GM10847 (cell line): ENCODE results near the gene SEMA3E.

Experiments used
- POLR2A ChIP-seq: IDR thresholded peaks from 2 replicates; pipeline ENCODE4 v1.6.1; 2011; ENCODE audit not compliant: insufficient read length; ENCODE audit errors: extremely low read depth

SEMA3E gene

DNA sequence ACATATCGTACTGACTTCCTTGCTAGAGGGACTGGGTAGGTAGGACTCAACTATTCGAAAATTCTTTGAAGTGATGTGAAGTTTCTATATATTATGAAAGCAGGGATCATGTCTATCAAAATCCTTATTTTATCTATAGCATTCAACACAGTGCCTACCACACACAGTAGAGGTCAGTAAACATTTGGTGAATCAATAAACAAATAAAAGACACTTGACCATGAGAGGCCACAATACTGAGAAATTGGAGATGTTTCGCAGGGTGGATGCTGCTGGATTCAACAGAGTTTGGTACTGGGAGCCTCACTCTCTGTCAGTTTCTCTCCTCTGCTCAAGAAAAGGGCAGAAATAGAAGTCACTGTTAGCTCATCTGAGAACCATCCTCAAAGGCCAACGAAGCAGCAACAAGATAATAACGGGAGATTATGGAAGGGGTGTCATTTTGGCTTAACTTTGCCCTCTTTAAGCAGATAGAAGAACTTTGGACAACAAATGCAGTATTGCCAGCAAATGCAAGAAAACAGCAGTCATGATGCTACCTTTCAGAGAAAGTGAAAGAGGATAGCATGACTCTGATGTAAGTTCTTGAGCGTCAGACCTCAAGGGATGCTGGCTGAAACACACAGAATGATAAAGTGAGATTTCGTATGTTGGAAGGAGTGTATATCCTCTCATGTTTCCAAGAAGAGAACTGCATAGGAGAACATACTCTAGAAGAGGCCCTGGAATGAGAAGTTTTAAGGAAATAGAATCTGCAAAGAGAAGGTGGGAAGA lies 107.6 kb downstream of the SEMA3E start:
- TF ChIP-seq POLR2A, result no peak

DNA sequence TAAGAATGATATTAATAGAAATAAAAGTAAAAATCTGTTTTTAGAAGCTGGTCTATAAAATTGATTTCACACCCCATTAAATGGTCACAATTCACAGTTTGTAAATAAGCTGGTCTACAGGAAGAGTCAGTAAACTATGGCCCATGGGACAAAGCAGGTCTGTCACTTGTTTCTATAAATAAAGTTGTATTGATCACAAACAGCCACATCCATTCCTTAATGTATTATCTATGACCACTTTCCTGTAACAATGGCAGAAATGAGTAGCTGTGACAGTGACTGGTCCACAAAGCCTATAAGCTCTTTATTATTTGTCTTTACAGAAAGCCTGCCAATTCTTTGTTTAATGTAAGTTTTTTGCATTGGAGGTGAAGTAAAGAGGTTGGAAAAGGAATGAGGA lies 114.5 kb downstream of the SEMA3E start:
- TF ChIP-seq POLR2A, result no peak

DNA sequence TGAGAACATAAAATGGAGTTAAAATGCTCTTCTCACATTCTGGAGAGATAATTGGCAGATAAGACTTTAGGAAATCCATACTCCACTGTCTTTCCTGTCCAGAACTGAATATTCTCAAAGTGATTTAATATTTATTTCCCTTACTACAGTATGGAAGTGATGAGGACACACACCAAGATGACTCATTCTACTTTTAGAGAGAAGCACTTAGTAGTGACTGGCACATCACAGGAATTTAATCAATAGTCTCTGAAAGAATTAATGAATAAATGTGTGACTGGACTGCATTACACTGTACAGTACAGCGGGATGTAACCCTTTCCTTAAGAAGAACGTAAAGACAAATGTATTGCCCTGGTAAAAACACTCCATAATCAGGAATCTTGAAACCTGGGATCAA lies 116.7 kb downstream of the SEMA3E start:
- no peak for TF ChIP-seq POLR2A

DNA sequence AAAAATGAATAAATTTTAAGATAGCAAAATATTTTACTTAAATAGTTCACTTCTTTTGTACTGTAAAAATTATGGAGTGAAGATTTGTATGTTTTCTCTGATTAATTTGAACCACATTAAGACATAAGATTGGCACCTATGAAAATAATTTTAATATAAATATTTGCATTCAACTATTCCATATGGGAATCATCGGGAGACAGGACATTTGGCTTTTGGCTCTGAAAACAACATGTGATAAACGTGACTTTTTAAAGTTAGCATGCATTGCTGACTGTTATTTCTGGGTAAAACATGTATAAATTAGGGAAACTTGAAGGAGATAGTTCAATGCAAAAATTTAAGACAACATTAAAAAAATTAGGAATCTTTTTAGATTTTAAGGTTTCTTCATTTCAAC lies 117.2 kb downstream of the SEMA3E start:
- no peak for TF ChIP-seq POLR2A

DNA sequence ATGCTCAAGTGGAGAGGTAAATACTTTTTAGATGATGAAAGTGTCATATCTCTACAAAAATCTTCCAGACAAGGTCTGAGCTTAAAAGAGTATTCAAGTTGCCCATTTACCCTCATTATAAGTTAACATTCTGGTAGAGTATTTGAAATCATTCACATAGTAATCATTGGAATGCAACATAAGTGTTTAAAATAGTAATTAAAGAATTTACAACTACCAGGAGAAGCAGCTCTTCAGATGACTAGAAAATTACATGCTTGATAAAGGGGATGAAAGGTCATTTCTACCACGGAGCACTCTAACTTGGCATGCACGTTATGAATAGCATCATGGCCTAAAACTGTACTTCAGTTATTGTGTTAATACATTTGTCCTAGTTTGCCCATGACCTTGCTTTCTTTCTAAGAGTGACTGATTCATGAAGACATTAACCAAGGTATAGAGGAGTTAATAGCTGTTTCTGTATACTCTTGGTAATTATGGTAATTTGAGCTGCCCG lies 120.0 kb downstream of the SEMA3E start:
- TF ChIP-seq POLR2A, result no peak

DNA sequence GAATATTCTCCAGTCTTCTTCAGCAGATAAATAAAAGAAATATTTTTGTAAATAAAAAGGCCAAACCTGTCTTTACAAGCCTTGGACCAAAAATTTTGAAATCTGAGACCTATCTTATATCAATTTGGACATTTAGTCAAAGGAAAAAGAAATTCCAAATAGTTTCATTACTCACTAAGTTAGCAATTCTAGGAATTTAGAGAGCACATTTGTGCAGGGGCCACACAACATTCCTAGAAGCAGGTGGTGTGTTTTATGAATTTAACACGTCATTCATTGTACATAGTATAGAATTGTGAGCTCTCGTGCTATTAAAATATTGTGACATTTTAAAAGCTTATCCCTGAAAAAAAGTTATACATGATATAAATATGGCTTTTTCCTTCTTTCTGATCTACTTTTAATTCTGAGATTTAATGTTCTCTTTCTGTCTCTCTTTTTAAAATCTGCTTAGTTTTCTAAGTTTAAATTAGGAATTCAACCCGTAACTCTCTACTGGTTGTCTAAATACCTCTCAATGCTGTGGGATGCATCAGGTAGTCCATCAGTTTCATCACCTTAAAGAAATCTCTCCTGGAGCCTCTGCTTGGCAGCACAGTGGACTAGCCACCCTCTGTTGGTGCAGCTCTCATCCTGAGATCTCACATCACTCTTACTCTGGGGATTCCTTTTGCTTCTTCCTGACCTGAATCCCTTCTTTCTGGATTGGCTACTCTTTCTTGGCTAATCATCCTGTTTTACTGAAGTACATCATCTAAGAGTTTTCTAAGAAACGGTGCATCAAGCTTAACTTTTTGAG lies 124.5 kb downstream of the SEMA3E start:
- TF ChIP-seq POLR2A, result no peak

DNA sequence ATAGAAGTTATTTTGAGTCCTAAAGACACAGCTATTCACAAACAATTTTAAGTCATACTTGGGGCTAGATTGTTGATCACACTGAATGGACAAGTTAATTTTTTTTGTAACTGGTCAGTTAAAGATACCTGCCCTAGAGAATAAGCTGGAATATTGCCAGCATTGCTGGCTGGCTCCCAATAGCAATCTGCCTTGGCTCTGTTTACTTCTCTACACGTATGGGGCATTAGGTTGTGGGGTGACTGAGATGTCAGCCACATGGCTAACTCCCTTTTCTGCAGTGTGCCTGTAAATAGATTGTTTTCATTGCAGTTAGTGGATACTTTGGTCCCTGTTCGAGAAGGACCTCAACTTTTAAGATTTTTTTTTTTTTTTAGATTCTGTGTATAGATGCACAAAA lies 128.2 kb downstream of the SEMA3E start:
- no peak for TF ChIP-seq POLR2A

DNA sequence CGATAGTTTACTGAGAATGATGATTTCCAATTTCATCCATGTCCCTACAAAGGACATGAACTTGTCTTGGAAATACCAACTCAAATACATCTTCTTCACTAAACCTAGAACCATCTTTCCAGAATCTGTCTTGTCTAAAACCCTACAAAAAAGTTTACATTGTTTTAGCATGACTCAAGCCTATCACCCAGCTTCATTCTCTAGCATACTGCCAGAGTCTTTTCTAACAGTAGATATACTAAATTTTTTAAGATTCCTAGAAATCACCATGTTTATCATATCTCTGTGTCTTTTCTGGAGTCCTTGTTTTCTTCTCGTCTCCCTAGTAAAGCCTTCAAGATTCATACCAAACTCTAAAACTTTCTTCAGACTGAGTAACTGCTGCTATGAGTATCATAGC lies 129.7 kb downstream of the SEMA3E start:
- no peak for TF ChIP-seq POLR2A

DNA sequence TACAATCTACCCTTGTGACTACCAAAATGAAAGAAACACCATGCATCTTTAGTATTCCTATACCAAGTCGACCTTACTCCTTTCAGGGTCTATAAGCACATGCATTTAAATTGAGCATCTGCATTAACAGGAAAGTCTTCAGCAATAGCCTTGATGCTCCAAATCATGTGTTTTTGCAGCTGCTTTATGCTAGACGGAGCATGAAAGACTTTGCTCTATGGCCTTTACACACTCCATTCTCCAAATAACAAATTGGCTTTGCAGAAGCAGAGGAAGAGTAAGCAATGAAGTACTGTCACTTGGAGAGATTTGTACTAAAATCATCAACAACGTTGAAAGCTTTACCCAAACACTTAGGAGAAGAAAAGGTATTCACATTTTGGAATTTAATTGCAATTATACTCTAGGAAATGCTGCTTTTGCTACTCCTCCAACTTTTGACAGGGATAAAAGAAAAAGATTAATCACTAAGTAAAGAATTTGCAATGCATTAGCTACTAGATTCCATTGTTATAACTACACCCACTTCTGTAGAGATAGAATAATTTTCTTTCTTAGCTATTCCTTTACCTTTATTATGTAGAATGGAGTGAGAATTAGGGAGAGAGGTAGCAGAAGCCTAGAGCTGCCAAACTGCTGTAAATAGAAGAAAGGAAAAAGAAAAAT lies 131.8 kb downstream of the SEMA3E start:
- TF ChIP-seq POLR2A, result no peak

DNA sequence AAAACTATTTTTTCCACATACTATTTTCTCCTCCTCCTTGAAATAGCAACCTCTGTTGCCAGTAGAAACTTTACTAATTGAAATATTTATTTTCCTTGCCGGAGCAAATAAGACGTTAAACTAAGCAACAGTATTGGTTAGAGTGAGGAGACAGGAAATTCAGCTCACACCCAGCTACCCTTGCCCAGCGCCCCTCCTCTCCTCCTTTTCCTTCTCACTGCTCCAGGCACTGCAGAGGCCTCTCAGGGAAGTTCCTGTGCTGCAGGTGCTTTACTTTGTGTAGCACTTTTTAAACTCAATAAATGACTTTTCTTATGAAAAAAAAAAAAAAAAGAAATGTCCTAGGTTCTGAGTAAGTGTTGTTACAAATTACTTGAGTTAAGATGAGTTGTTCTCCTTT lies 134.0 kb downstream of the SEMA3E start:
- TF ChIP-seq POLR2A, result no peak

DNA sequence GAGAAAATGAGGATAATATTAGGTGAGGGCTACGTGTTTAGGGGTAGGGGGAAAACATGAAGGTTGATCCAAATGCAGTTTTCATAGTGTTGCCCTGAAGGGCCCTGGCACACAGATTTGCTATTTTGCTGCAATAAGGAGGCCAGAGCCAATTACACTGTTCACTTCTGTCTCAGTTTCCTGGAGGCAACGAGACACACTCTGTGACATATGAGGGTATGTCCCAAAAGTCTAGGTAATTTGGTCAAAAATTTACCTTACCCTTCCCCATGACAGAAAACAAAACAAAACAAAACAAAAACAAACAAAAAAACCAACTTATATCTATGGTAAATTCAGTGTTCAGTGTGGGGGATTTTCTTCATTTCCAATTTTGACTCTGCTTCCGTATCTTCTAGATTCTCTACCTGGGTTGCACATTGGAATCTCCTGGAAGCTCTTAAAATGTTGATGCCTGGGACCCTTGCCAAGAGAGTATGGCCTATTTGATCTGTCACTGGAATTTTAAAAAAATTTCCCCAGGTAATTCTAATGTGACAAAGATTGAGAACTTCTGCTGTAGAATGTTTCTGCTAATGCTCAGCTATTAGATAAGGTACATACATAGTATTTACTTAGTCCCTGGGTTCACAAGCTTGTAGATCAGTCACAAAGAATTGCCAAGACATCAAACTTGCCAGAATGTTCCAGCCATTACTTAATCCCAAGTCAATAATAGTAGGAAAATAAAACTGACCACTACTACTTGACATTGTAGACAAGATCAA lies 139.5 kb downstream of the SEMA3E start:
- TF ChIP-seq POLR2A, result no peak

DNA sequence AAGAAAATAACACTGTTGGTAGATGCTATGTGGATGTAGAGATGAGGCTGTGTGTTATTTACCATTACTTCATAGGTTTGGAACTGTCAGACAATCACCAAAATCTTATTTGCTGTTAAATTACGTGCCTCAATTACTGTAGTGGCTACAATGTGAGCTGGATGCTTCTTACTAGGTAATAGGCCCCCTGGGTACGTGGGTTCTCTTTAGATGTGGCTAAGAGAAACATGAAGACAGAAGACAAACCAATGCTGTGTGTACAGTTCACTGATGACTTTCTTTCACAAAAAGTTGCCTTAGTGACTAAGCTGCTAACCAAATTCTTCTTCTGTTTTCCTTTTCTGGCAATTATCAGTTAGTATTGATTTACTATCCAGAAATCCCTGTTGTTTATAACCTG lies 144.6 kb downstream of the SEMA3E start:
- TF ChIP-seq POLR2A, result no peak

DNA sequence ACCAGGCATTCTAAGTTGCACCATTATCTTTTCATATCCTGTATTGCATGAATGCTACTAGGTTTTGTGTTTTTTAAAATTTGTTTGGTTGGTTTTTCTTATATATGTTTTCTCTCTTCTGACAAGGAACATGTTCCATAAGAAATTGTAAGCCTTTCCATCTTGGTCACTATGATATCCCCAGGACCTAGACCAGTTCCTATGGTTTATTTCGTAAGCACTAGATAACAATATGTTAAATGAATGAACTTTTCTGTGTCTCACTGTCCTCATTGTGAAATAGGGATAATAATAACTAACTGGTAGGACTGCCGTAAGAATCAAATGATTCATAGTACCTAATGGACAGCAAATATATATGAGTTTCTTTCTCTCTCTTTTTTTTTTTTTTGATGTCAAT lies 146.3 kb downstream of the SEMA3E start:
- TF ChIP-seq POLR2A, result no peak

DNA sequence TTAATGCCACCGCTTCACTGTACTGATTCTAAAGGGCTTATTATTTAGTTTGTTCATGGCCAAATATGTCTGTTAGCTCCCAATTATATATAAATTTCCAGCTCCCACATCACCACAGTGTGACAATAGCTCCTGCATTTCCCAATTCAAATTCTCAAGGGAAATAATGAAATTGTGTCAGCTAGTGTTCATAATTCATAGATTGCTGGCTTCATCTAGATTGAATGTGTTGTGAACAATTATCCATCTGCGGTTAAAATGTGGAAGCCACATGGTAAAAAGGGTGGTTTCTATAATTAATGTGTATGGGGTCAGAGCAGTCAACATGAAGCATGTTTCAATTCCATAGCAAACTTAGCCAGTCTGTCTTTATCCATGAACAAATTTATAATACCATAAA lies 154.3 kb downstream of the SEMA3E start:
- TF ChIP-seq POLR2A, result no peak

DNA sequence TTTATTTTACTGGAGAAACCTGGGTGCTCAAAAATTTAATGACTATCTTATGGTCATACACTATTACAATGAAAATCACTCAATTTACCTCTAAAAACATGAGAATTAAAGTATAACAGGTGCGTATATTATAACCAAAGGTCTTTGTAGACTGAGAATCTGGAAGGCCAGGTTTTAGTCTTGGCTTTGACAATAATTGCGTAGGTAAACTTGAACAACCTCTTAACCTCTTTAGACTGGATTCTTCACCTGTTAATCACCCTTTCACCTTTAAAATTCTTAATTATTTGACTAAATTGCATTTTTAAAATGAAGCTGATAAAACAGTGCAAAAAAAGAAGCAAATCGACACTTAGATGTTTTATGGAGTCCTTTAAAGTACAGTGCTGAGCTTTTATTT lies 156.1 kb downstream of the SEMA3E start:
- TF ChIP-seq POLR2A, result no peak

DNA sequence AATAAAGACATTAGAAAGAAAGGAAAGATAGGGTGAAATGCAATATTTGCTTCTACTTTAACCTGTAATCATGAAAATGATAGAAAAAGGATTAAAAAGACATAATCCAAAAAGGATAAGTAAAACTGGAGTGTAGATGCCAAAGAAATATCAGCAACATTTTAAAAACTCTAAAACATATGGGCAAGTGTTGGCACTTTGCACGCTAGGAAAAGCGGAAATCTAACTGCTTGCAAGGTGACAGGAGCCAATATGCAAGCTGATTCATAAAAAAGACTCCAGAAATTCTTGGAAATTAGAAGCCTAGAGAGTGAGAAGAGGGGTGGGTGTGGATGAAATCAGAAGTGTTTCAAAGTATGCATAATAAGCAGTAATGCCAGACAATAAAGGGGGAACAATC lies 161.1 kb downstream of the SEMA3E start:
- TF ChIP-seq POLR2A, result no peak

DNA sequence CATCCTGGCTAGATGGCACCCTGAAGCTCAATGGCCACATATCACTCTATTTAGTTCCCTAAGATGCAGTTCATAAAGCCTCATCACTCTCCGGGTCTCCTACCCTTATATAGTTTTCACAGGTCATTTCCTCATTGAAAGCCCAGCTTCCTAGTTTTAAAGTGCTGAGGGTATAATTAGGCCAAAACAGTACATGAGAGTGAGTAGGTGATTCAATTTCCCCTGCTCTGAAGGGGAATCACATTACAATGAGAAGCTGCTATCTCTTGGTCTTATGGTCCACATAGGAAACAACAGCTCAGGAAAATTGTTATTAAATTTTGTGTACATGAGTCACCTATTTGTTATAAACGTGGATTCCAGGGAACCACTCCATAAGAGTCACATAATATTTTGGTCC lies 162.0 kb downstream of the SEMA3E start:
- no peak for TF ChIP-seq POLR2A
